NCI-H1092 (cell line): ENCODE measurements around the gene FNIP1.
"Not testable (repeated sequence)": the region's sequence is repeated elsewhere in the genome, so short reads cannot be mapped to it uniquely, and the experiment has no call there.

Experiments used
- DNase-seq: peaks from one replicate; lab custom pipeline; 2025; lab: John Stamatoyannopoulos, UW

The FNIP1 gene

GRCh38 chr5:131684595-131684994, 112.2 kb downstream of the FNIP1 start:
- no peak for DNase-seq

- DNase-seq = no peak
Measured at GRCh38 chr5:131684051-131684450, 112.8 kb downstream of the FNIP1 start.

DNA sequence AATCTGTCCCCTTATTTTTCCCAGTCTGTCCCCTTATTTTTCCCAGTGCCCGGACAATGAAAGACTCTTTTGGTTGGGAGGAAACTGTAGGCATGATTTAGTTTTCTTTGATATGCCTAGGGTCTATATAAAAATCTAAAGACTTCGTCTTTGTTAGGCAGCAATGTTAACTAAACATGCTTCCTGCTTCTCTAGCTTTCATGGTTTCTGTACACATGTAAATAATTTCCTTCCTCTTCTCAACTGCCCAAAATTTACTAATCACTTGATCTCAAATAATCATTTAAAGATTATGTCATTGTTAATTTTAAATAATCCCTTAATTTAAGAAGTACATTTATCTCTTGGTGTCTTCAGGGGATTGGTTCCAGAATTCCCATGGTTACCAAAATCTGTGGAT, 114.0 kb downstream of the FNIP1 start:
- no peak for DNase-seq

GRCh38 chr5:131682175-131682574, 114.6 kb downstream of the FNIP1 start:
- no peak for DNase-seq

DNA sequence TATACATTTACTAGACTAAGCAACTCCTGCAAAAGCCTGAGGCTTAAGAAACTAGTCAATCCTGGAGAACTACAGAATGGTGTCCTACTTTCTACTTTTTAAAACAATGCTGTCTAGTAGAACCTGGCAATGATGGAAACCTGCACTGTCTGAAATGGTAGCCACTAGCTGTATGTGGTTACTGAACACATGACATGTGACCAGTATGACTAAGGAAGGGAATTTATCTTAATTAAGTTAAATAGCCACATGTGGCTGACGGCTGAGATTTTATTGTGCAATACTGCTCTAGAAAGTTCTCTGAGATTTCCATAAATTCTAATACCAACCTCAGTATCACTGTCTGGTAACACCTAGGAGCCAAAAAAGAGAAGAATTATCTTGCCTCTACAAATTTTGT, 116.9 kb downstream of the FNIP1 start:
- DNase-seq = no peak

DNA sequence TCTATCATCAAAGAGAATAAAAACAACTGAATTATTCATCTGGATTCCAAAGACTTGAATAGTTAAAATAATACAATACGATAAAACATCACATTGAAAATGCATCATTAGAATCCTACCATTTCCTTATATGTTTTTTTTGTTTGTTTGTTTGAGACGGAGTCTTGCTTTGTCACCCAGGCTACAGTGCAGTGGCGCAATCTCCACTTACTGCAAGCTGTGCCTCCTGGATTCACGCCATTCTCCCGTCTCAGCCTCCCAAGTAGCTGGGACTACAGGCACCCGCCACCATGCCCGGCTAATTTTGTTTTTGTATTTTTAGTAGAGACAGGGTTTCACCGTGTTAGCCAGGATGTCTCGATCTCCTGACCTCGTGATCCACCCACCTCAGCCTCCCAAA, 118.5 kb downstream of the FNIP1 start:
- not testable (repeated sequence) for DNase-seq

- no peak for DNase-seq
Measured at GRCh38 chr5:131677115-131677514, 119.7 kb downstream of the FNIP1 start.

GRCh38 chr5:131672776-131673175, 124.0 kb downstream of the FNIP1 start:
- DNase-seq = no peak

DNA sequence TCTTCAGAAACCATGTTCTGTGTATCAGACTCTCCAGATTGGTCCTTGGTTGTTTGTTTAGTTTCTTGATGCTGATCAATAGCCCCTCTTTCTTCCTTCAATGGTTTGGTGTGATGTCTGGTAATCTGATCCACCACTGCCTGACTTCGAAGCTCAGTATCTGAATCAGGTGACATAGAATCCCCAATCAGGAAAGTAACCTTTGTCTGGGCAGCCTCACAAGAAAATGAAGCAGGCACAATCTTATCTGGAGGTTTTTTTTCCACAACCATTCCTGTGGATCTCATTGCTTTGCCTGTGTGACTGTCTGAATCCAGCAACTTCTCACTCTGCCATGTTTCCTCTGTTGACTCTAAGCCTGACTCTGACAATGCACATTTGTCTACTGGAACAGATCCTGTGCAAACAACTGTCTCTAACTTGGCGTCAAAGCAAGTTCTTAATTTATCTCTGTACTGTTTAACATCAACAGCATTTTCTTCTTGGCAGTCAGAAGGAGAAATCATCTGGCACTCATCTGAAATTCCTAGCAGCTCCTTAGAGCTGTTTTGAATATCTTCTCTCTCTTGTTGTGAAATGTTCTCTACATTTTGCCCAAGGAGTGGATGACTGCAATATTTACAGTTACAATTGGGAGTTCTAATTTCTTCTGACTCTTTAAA, 124.7 kb downstream of the FNIP1 start:
- DNase-seq = no peak

- no peak for DNase-seq
Measured at GRCh38 chr5:131671409-131671808, 125.4 kb downstream of the FNIP1 start.

DNA sequence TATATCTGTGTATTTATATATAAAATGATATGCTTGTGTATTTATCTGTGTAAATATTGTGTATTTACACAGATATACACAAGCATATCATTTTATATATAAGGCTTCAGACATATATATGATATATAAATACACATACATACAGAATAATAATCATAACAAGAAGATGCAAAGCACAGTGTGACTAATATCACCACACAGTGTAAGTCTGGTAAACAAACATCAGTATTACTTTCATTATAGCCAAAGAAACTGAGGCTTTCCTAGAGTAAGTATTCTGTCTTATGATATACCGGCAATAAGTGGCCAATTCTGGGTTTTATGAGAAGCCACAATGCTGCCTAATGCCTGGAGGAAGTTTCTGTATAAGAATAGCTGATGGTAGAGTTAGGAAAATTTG, 131.9 kb downstream of the FNIP1 start:
- no peak for DNase-seq

DNA sequence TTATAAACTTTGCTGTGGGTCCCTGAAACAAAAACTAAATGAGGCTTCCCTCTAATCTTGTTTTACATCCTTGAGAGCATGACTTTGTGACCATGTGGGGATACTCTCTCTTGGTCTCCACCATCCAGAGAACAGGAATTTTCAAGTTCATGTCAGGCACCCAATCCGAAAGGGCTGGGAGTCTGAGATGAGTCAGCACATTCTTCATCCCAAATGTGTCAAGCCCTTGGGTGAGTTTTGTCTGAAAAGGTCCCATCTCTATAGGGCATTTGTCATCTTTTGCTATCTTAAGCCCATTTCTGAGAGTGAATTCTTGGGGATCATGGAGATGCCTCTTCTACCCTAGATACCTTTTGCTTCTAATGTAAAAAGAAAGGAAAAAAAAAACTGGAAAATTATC, 134.9 kb downstream of the FNIP1 start:
- no peak for DNase-seq

- no peak for DNase-seq
Measured at GRCh38 chr5:131659841-131660240, 137.0 kb downstream of the FNIP1 start.

DNA sequence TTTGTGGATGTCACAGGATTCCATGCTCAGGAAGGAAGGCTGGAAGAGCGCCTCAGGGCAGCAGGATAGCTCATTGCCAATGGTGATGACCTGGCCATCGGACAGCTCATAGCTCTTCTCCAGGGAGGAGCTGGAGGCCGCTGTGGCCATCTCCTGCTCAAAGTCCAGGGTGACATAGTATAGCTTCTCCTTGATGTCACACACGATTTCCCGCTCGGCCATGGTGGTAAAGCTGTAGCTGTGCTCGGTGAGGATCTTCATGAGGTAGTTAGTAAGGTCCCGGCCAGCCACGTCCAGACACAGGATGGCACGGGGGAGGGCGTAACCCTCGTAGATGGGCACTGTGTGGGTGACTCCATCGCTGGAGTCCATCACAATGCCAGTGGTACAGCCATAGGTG, 137.5 kb downstream of the FNIP1 start:
- no peak for DNase-seq

GRCh38 chr5:131654776-131655175, 142.0 kb downstream of the FNIP1 start:
- DNase-seq = no peak

- DNase-seq = no peak
Measured at GRCh38 chr5:131654309-131654708, 142.5 kb downstream of the FNIP1 start.

GRCh38 chr5:131649161-131649560, 147.7 kb downstream of the FNIP1 start:
- no peak for DNase-seq

- DNase-seq = no peak
Measured at GRCh38 chr5:131647048-131647769, 149.6 kb downstream of the FNIP1 start.

- DNase-seq = no peak
Measured at GRCh38 chr5:131644822-131645221, 152.0 kb downstream of the FNIP1 start.

- DNase-seq = no peak
Measured at GRCh38 chr5:131644370-131644769, 152.4 kb downstream of the FNIP1 start.

DNA sequence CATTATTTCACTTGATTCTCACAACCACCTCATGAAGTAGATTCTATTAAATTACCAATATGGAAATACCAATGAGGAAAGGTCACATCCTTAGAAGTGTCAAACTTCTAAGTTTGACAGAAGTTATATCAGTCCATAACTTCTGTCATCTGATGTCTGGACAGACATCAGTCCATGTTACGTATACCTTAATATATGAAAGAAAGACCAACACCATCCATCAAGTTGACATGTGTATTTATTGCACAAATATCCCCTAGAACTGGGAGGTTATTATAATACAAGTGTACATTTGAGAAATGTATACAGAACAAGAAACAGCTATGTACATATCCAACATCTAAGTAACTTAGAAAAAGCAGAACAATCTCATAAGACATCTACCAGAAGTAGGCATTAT, 155.3 kb downstream of the FNIP1 start:
- no peak for DNase-seq

GRCh38 chr5:131640043-131640856, 156.6 kb downstream of the FNIP1 start:
- no peak for DNase-seq

DNA sequence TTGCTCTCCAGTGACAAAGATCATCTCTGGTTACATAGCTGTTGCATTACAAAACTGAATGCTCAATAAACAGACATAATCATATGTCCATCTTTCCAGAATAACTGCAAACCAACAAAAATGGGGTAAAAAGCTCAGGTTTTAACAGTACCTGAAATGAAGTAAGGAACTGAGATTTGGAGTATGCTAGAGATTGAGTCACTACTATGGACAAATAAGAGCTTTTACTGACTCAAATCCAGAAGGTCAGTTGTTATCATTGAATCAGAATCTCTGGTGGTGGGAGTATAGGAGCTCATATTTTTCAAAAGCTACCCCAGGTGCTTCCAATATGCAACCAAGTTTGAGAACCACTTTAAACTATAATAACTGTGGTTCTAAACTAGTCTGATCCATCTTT, 157.7 kb downstream of the FNIP1 start:
- no peak for DNase-seq
